Activated B cell treated with CpG ODN at 0.5 μM for 24 hours (primary cell): ENCODE data around the gene C5AR2. TPM values are rescaled to one million over a fixed set of nuclear protein-coding genes. Genes with fewer than 3 reads are reported as not detected.

Source experiments
- ATAC-seq: fragments of 200-7000 bp; cut with Tn5 transposase; one replicate; pipeline ENCODE4 v1.10.0; 2021; ENCODE audit warnings: low read depth, mild to moderate bottlenecking, moderate library complexity
- CTCF ChIA-PET: fragments of 350-600 bp; sonication (Branson Sonifier 250); formaldehyde crosslinking; loops from one replicate; lab custom pipeline; 2021; ENCODE audit warnings: antibody characterized with exemption; lab: Charles Lee
- POLR2A ChIA-PET: fragments of 350-600 bp; sonication (Branson Sonifier 250); formaldehyde crosslinking; loops from one replicate; lab custom pipeline; 2021; ENCODE audit warnings: antibody characterized with exemption; lab: Charles Lee
- DNase-seq: peaks from one replicate; pipeline ENCODE4 v3.0.0; 2022
- H3K27ac Mint-ChIP-seq: one replicate; pipeline ENCODE4 v1.8.0; 2020; ENCODE audit warnings: mixed read lengths
- H3K27me3 Mint-ChIP-seq: one replicate; pipeline ENCODE4 v1.8.0; 2021; ENCODE audit warnings: mixed read lengths
- H3K36me3 Mint-ChIP-seq: one replicate; pipeline ENCODE4 v1.8.0; 2021; ENCODE audit warnings: low read depth, mixed read lengths
- H3K4me1 Mint-ChIP-seq: one replicate; pipeline ENCODE4 v1.8.0; 2021; ENCODE audit warnings: mixed read lengths
- H3K4me3 Mint-ChIP-seq: one replicate; pipeline ENCODE4 v1.8.0; 2020; ENCODE audit warnings: mild to moderate bottlenecking, mixed read lengths
- H3K9me3 Mint-ChIP-seq: one replicate; pipeline ENCODE4 v1.8.0; 2020; ENCODE audit warnings: mixed read lengths
- CTCF ChIP-seq: fragments of 200-600 bp; IDR thresholded peaks from one replicate; pipeline ENCODE4 v1.8.0; 2022; ENCODE audit warnings: antibody characterized with exemption, mild to moderate bottlenecking
- intact Hi-C: fragments of 100-400 bp; cut with micrococcal nuclease; formaldehyde crosslinking; loops from one replicate; pipeline ENCODE4 v1.15.1; 2024
- total RNA-seq: library from RNA; stranded (reverse); gene quantifications from 2 replicates; pipeline ENCODE4 v1.2.3, GENCODE V29; 2022

The C5AR2 gene
- total RNA-seq, 1 donor from 2014 or later = 0.42 TPM

GRCh38 chr19:47309608-47310007 lies 22.4 kb upstream of the C5AR2 start, which contains the start of gene C5AR1:
TSS of gene C5AR1 (plus strand) at chr19:47309861. CDS start at chr19:47309896, 35 bp downstream.
- Mint-ChIP-seq H3K27ac (no peak within 1 kb of the TSS), H3K4me3 (no peak within 1 kb of the TSS), H3K27me3 (peaks cover 16% of the 10 kb centered on the region), H3K36me3 (no peaks in the 10 kb centered on the region), H3K4me1 (peaks cover 6% of the 10 kb centered on the region), H3K9me3 (no peaks in the 10 kb centered on the region)
- no peak for TF ChIP-seq CTCF
- CTCF ChIA-PET = interaction anchor here (1.1 to 2.0 kb wide), 2 partner anchors 25 to 39 kb away, joined by 3 to 8 read pairs; partner anchors contain the start of gene DHX34
- POLR2A ChIA-PET = interaction anchor here (0.6 kb wide), 1 partner anchor 64 kb away, joined by 3 read pairs; no protein-coding TSS in a partner anchor
- DNase-seq = no peak
- ATAC-seq = no peak
- intact Hi-C loops = no loop called here

- ATAC-seq = no peak
- no peak for DNase-seq
- intact Hi-C loops = no loop called here
- POLR2A ChIA-PET = no interaction called here
- H3K27ac Mint-ChIP-seq = no peak overlapping the region
- no peaks in the 10 kb centered on the region for H3K36me3 Mint-ChIP-seq
- CTCF ChIA-PET = no interaction called here
- H3K4me1 Mint-ChIP-seq = peaks cover 2% of the 10 kb centered on the region
- H3K4me3 Mint-ChIP-seq = no peak overlapping the region
- peaks cover 18% of the 10 kb centered on the region for H3K27me3 Mint-ChIP-seq
- TF ChIP-seq CTCF = no peak
- no peaks in the 10 kb centered on the region for H3K9me3 Mint-ChIP-seq
Measured at GRCh38 chr19:47310323-47310722, 21.7 kb upstream of the C5AR2 start.

GRCh38 chr19:47310819-47311218 lies 21.2 kb upstream of the C5AR2 start:
- no peak overlapping the region for H3K4me3 Mint-ChIP-seq
- intact Hi-C loops = no loop called here
- POLR2A ChIA-PET = interaction anchor here (0.7 kb wide), 1 partner anchor 37 kb away, joined by 4 read pairs; no protein-coding TSS in a partner anchor
- H3K9me3 Mint-ChIP-seq = no peaks in the 10 kb centered on the region
- no peak for TF ChIP-seq CTCF
- H3K27ac Mint-ChIP-seq = no peak overlapping the region
- ATAC-seq (no peak), DNase-seq (no peak)
- peaks cover 18% of the 10 kb centered on the region for H3K27me3 Mint-ChIP-seq
- no peaks in the 10 kb centered on the region for H3K36me3 Mint-ChIP-seq
- no peaks in the 10 kb centered on the region for H3K4me1 Mint-ChIP-seq
- CTCF ChIA-PET = no interaction called here

- H3K9me3 Mint-ChIP-seq = no peaks in the 10 kb centered on the region
- H3K27me3 Mint-ChIP-seq = peaks cover 19% of the 10 kb centered on the region
- H3K4me1 Mint-ChIP-seq = no peaks in the 10 kb centered on the region
- no peaks in the 10 kb centered on the region for H3K36me3 Mint-ChIP-seq
- ATAC-seq (no peak), DNase-seq (no peak)
- H3K4me3 Mint-ChIP-seq = no peak overlapping the region
- ChIA-PET POLR2A (no interaction called here), CTCF (no interaction called here)
- intact Hi-C loops = no loop called here
- no peak overlapping the region for H3K27ac Mint-ChIP-seq
- TF ChIP-seq CTCF = no peak
Measured at GRCh38 chr19:47312366-47313006, 19.5 kb upstream of the C5AR2 start.

- ChIA-PET CTCF (no interaction called here), POLR2A (interaction anchor here (0.6 kb wide), 1 partner anchor 9 kb away, joined by 5 read pairs; no protein-coding TSS in a partner anchor)
- TF ChIP-seq CTCF = no peak
- no peaks in the 10 kb centered on the region for H3K9me3 Mint-ChIP-seq
- no peak overlapping the region for H3K27ac Mint-ChIP-seq
- intact Hi-C loops = no loop called here
- no peaks in the 10 kb centered on the region for H3K4me1 Mint-ChIP-seq
- H3K36me3 Mint-ChIP-seq = no peaks in the 10 kb centered on the region
- DNase-seq = no peak
- no peak overlapping the region for H3K4me3 Mint-ChIP-seq
- peaks cover 18% of the 10 kb centered on the region for H3K27me3 Mint-ChIP-seq
- no peak for ATAC-seq
Measured at GRCh38 chr19:47313754-47314295, 18.1 kb upstream of the C5AR2 start.
